LNCAP (cell line): ENCODE data around the gene PRPSAP2.

Source experiments
- CTCF ChIP-seq: fragments of 450-650 bp; IDR thresholded peaks from 2 replicates; pipeline ENCODE4 v1.5.1; 2017; ENCODE audit warnings: mild to moderate bottlenecking

Gene PRPSAP2

GRCh38 chr17:18888766-18889290 is 30.9 kb downstream of the PRPSAP2 start:
- TF ChIP-seq CTCF: no peak

GRCh38 chr17:18889658-18890057 is 31.7 kb downstream of the PRPSAP2 start:
- TF ChIP-seq CTCF: no peak

- TF ChIP-seq CTCF: no peak
These were observed 33.6 kb downstream of the PRPSAP2 start for GRCh38 chr17:18891541-18891940.

GRCh38 chr17:18896146-18896545 is 38.2 kb downstream of the PRPSAP2 start:
- no peak for TF ChIP-seq CTCF

- no peak for TF ChIP-seq CTCF
These were observed 39.0 kb downstream of the PRPSAP2 start for GRCh38 chr17:18896947-18897346.

GRCh38 chr17:18904482-18904881 is 46.6 kb downstream of the PRPSAP2 start:
- TF ChIP-seq CTCF: no peak

- TF ChIP-seq CTCF: no peak
These were observed 47.3 kb downstream of the PRPSAP2 start for GRCh38 chr17:18905226-18905625.

GRCh38 chr17:18910326-18910725 is 52.4 kb downstream of the PRPSAP2 start:
- no peak for TF ChIP-seq CTCF
